ENCODE results near the gene MBIP. TPM values are rescaled to one million over a fixed set of nuclear protein-coding genes. Genes with fewer than 3 reads are reported as not detected.

The MBIP gene
- total RNA-seq, 1 donor from 2014 or later: 26.7 TPM

DNA sequence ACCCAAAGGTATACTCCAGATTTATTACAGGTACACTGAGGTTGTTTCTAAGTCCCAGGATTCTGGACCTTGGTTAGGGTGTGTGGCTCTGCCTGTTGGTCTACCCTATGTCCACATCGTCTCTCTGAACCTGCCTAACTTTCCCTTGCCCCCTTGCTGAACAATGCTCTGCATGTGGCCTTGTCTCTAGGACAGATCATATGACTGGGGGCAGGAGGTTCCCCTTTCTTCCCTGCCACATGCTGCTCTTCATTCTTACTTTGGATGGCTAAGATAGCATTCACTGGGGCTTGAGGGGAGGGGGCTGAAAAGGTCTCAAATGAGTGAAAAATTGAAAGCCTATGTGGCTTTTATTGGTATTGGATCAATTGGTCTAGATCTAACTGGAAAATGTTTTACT is 49.2 kb downstream of the MBIP start:
- peaks cover 18% of the 10 kb centered on the region for H3K4me1 Mint-ChIP-seq (ENCODE audit: low read depth, unreplicated experiment)

GRCh38 chr14:36270191-36270590 is 50.2 kb downstream of the MBIP start:
- DNase-seq: no peak
- H3K27me3 Mint-ChIP-seq (ENCODE audit: unreplicated experiment): peaks cover 10% of the 10 kb centered on the region
- H3K36me3 Mint-ChIP-seq (ENCODE audit: unreplicated experiment): no peaks in the 10 kb centered on the region
- H3K9me3 Mint-ChIP-seq (ENCODE audit: unreplicated experiment): peaks cover 4% of the 10 kb centered on the region
- no peak overlapping the region for H3K27ac Mint-ChIP-seq (ENCODE audit: unreplicated experiment)
- H3K4me3 Mint-ChIP-seq (ENCODE audit: unreplicated experiment): no peak overlapping the region
- H3K4me1 Mint-ChIP-seq (ENCODE audit: low read depth, unreplicated experiment): peaks cover 18% of the 10 kb centered on the region
- TF ChIP-seq, protein P1, sequence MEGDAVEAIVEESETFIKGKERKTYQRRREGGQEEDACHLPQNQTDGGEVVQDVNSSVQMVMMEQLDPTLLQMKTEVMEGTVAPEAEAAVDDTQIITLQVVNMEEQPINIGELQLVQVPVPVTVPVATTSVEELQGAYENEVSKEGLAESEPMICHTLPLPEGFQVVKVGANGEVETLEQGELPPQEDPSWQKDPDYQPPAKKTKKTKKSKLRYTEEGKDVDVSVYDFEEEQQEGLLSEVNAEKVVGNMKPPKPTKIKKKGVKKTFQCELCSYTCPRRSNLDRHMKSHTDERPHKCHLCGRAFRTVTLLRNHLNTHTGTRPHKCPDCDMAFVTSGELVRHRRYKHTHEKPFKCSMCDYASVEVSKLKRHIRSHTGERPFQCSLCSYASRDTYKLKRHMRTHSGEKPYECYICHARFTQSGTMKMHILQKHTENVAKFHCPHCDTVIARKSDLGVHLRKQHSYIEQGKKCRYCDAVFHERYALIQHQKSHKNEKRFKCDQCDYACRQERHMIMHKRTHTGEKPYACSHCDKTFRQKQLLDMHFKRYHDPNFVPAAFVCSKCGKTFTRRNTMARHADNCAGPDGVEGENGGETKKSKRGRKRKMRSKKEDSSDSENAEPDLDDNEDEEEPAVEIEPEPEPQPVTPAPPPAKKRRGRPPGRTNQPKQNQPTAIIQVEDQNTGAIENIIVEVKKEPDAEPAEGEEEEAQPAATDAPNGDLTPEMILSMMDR (IDR thresholded peaks at IDR 0.05; ENCODE audit: partially characterized antibody, unreplicated experiment): no peak

More for the DNA sequence above, 49.2 kb downstream of the MBIP start:
- TF ChIP-seq, protein P1 (IDR thresholded peaks at IDR 0.05; ENCODE audit: partially characterized antibody, unreplicated experiment): no peak
- Mint-ChIP-seq H3K36me3 (ENCODE audit: unreplicated experiment) (no peaks in the 10 kb centered on the region), H3K27ac (ENCODE audit: unreplicated experiment) (no peak overlapping the region), H3K27me3 (ENCODE audit: unreplicated experiment) (peaks cover 10% of the 10 kb centered on the region), H3K4me3 (ENCODE audit: unreplicated experiment) (no peak overlapping the region), H3K9me3 (ENCODE audit: unreplicated experiment) (peaks cover 4% of the 10 kb centered on the region)
- DNase-seq: no peak

DNA sequence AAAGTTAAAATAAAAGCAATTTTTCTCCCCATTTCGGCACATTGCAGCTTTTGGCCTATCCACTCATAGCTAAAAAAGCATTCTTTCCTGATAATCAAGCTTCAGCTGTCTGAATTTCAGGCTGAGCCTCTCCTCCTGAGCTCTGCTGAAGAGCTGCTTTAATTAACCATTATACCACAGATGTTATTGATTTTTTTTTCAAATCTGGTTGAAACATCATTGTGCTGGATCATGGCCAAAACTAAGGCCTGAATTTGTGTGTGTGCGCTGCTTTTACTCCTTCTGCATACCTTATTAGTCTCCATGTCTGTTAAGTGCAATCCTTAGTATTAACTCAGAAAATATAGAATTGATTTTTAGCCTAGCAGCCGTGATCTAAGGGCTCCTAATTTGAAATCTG is 52.3 kb downstream of the MBIP start:
- H3K36me3 Mint-ChIP-seq (ENCODE audit: unreplicated experiment): no peaks in the 10 kb centered on the region
- H3K4me1 Mint-ChIP-seq (ENCODE audit: low read depth, unreplicated experiment): peaks cover 18% of the 10 kb centered on the region
- H3K27ac Mint-ChIP-seq (ENCODE audit: unreplicated experiment): no peak overlapping the region
- peaks cover 9% of the 10 kb centered on the region for H3K27me3 Mint-ChIP-seq (ENCODE audit: unreplicated experiment)
- TF ChIP-seq, protein P1 (IDR thresholded peaks at IDR 0.05; ENCODE audit: partially characterized antibody, unreplicated experiment): no peak
- H3K9me3 Mint-ChIP-seq (ENCODE audit: unreplicated experiment): peaks cover 4% of the 10 kb centered on the region
- no peak for DNase-seq
- H3K4me3 Mint-ChIP-seq (ENCODE audit: unreplicated experiment): no peak overlapping the region

- Mint-ChIP-seq H3K36me3 (ENCODE audit: unreplicated experiment) (no peaks in the 10 kb centered on the region), H3K9me3 (ENCODE audit: unreplicated experiment) (peaks cover 1% of the 10 kb centered on the region), H3K4me1 (ENCODE audit: low read depth, unreplicated experiment) (peaks cover 15% of the 10 kb centered on the region), H3K4me3 (ENCODE audit: unreplicated experiment) (no peak overlapping the region), H3K27me3 (ENCODE audit: unreplicated experiment) (no peaks in the 10 kb centered on the region), H3K27ac (ENCODE audit: unreplicated experiment) (no peak overlapping the region)
- no peak for DNase-seq
- TF ChIP-seq, protein P1 (IDR thresholded peaks at IDR 0.05; ENCODE audit: partially characterized antibody, unreplicated experiment): no peak
Observed at GRCh38 chr14:36264595-36264994, 55.8 kb downstream of the MBIP start.

- Mint-ChIP-seq H3K36me3 (ENCODE audit: unreplicated experiment) (no peaks in the 10 kb centered on the region), H3K27me3 (ENCODE audit: unreplicated experiment) (no peaks in the 10 kb centered on the region), H3K4me3 (ENCODE audit: unreplicated experiment) (no peak overlapping the region), H3K4me1 (ENCODE audit: low read depth, unreplicated experiment) (peaks cover 15% of the 10 kb centered on the region), H3K27ac (ENCODE audit: unreplicated experiment) (no peak overlapping the region), H3K9me3 (ENCODE audit: unreplicated experiment) (peaks cover 1% of the 10 kb centered on the region)
- TF ChIP-seq, protein P1 (IDR thresholded peaks at IDR 0.05; ENCODE audit: partially characterized antibody, unreplicated experiment): no peak
- no peak for DNase-seq
Observed at GRCh38 chr14:36264107-36264506, 56.3 kb downstream of the MBIP start.
